Measurements from ENCODE around the gene SLC9B1.

SLC9B1 gene, protein sequence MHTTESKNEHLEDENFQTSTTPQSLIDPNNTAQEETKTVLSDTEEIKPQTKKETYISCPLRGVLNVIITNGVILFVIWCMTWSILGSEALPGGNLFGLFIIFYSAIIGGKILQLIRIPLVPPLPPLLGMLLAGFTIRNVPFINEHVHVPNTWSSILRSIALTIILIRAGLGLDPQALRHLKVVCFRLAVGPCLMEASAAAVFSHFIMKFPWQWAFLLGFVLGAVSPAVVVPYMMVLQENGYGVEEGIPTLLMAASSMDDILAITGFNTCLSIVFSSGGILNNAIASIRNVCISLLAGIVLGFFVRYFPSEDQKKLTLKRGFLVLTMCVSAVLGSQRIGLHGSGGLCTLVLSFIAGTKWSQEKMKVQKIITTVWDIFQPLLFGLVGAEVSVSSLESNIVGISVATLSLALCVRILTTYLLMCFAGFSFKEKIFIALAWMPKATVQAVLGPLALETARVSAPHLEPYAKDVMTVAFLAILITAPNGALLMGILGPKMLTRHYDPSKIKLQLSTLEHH

DNA sequence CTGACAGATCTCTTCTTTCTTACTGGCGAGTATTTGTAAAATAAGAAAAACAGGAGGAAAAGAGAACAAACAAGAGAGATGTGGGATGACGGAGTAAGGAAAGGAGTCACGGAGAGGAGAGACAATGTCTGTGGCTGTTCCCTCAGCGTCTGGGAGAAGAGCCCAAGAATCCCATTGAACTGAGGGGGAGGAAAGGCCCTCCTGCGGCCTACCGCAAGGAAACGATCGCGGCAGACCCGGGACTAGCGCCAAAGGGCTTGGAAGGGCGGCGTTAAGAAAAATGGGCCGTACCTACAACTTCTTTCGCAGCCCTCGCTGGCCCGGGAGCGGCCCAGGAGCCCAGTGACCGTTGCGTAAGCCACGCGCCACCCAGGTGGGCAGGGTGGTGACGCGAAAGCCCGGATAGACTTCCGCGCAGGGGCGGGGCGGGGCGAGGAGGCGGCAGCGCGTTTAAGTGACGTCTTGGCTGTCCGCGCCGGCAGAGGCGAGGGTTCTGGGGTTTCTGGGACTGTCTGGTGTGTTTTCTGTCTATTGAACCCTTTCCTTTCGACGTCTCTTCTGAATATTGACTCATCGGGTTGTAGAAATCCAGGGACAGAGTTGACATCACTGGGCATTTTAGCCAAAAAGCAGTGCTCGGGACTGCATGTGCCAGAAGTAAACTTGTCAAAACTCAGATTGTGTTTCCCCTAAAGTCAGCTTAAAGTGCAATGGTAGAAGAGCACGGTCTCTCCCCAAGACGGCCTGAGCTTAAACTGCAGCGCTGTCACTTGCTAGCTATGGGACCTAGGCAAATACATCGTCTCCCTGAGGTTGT, at the start of gene SLC9B1:
Gene SLC9B1, minus strand, starts transcription at position 398 of the 817 bp plus-strand sequence. CDS start 27,994 bp downstream, outside the sequence.
- DNase-seq (ENCODE audit: low spot score) = peak; percentile 93

DNA sequence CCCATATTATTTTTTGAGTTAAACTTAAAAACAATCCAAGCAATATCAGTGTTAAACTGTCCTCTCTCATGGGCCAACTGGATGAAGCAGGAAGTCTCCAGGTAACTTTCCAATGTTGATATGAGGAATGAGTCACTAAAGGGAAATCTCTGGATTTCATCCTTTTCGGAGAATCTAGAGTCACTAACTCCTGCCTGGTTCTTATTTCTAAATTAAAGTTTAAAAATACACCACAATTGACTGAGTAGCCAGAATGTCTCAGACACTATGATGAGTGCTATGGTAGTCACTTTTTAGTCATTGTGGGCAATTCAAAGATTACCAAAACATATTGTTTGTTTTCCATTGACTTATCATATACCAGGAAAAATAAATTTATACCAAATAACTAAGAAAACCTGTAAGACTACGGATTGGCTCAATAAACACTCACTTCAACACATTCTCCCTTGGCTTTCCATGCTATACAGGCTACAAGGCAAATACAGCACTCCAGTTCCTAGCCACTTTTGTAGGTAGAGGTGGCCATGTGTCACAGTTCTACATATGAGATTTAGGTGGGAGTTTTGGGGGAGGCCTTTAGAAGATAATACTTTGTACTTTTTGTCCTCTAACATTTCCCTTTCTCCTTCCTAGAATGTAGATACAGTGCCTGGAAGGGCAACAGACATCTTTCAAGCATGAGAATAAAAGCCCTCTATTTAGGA, 48.5 kb upstream of the SLC9B1 start:
- DNase-seq (ENCODE audit: low spot score) = no peak

DNA sequence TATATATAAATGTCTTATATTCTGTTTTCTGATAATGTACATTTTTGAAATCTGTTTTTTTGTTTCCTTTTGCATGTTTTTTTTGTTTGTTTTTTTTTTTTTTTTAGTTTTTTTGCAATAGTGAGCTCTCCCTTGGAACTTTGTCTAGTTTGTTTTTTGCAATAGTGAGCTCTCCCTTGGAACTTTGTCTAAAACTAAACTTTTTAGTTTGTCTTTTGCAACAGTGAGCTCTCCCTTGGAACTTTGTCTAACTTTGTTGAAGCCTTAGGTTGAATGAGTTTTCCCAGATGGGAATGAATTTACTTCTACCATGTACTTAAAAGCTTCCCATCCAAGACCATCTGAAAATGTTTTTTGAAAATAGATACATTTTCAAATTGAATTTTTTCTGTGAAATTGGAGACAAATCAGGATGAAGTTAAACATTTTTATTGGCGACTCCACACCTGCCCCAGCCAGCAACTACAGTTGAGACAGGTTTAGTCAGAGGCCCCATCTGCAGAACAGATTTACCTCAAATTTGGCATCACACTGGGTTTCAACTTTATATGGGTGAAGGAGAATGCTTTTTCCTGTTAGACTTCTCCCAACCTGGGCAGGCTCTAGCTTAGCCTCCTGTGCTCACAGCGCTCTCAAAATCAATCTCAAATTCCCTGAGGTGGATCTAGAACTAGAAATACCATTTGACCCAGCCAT, 41.1 kb upstream of the SLC9B1 start:
- no peak for DNase-seq (ENCODE audit: low spot score)

DNA sequence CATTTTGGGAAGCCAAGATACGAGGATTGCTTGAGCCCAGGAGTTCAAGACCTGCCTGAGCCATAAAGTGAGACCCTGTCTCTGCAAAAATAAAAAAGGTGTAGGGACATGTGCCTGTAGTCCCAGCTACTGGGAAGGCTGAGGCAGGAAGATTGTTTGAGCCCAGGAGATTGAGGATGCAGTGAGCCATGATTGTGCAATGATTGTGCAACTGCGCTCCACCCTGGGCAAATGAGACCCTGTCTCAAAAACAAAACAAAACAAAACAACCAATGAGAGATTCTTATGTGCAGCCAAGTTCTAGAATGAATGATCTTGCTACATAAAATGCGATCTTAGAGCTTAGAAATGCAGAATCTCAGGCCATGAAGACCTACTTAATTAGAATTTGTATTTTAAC, 34.5 kb upstream of the SLC9B1 start:
- DNase-seq (ENCODE audit: low spot score) = no peak

DNA sequence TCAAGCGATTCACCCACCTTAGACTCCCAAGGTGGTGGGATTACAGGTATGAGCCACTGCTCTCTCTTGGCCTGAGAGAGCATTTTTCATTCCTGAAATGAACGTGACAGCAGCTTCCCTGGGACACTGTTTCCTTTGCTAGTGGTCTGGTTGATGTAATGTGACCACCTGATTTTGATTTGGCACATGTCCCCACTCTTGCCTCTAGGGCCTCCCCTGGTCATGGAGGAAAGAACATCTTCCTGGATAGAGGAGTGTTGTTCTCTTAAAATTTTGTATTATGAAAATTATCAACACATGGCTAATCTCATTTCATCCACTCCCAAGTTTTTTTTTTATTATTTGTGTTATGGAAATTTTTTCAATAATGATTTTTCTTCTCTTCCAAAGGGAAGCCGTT, 33.3 kb upstream of the SLC9B1 start:
- DNase-seq (ENCODE audit: low spot score) = no peak

DNA sequence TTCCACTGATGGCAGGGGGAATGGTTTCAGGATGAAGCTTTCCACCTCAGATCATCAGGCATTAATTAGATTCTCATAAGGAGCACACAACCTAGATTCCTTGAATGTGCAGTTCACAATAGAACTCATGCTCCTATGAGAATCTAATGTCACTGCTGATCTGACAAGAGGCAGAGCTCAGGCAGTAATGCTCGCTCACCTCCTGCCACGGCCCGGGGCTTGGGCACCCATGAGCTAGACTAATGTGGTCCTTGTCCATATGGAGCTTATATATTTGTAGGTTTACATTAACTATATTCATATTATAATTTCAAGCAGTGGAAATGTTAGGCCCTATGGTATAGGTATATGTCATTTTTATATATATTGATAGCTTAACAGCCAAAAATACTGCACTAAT, 32.6 kb upstream of the SLC9B1 start:
- DNase-seq (ENCODE audit: low spot score) = no peak

DNA sequence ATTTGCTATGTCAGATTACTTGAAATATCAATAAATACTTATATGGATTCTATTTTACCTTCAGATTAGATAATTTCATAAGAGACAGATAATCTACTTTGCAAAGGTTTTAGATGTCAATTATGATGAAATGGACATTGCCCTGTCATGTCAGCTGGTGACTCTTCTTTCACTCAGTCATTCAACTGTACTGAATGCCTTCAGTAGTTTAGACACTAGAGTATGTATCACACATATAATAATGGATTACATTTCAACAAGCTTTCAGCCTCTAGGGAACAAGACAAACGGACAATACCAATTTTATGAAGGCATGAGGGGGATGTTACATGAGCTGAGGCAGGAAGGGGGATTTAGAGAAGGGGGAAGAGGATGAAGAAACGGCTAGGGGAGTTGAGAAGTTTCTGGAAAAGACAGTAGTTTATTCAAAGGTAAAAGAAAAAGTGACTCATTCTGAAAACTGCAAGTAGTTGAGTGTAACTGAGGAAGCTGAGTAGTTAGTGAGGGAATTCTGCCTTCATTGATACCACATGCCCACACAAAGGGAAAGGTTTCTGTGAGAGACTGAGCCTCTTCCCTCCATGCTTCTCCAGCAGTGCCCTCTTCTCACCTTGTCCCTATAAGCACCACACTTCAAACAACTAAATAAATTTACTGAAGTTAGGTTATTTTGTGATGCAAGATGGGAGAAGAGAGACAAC, 31.4 kb upstream of the SLC9B1 start:
- DNase-seq (ENCODE audit: low spot score) = no peak

DNA sequence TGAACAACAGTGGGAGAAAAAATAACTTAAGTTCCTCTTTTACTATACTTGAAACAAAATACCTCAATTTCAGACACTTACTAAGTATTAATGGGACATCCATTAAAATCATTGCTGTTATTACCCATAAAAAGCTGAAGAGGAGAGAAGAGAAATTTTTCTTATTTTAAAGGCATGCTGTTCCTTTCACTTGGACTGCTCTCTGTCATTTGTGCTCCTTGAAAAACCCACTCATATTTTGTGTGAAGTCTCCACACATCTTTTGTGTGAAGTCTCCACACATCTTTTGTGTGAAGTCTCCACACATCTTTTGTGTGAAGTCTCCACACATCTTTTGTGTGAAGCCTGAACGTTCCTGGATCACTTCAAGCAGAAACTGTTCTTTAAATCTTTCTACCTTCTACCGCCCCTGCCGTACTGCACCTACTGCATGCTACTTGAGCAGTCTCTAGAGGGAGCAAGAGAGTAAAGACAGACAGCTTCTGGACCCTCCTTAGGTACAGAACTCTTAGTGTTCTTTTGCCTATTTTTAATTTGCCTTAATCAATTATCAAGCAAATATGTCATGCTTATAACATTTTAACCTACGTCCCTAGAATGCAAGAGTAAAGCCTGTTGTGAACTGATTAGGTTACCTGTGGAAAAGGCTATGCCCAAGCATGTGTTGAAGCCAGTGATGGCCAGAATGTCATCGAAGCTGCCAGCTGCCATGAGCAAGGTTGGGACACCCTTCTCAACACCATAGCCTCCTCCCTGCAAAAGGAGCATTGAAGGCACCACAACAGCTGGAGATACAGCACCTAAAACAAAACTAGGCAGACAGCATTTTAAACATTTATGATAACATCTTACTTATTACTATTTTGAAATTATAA, 27.1 kb upstream of the SLC9B1 start:
- peak; percentile 56 for DNase-seq (ENCODE audit: low spot score)

DNA sequence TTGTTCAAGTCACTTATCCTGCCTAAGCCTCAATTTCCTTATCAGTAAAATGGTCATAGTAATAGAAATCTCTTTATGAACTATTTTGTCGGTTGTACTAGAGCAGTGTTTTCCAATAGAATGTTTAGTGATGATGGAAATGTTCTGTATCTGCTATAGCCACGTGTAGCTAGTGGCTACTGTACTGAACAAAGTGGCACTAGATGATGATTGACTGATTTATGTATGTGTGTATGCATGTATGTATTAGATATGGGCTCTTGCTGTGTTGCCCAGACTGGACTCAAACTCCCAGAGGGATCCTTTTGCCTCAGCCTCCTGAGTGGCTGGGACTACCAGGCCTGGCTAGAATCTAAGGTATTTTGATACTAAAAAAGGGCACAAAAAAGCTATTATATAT, 24.7 kb upstream of the SLC9B1 start:
- DNase-seq (ENCODE audit: low spot score) = no peak

DNA sequence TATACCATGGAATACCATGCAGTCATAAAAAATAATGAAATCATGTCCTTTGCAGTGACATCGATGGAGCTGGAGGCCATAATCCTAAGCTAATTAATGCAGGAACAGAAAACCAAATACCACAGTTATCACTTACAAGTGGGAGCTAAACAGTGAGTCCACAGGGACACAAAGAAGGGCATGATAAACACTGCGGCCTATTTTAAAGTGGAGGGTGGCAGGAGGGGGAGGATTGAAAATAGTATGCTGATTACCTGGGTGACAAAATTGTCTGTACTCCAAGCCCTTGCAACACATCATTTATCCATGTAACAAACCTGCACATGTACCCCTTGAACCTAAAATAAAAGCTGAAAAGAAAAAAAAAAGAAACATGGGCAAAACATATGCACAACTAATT, 16.7 kb upstream of the SLC9B1 start:
- DNase-seq (ENCODE audit: low spot score) = no peak

DNA sequence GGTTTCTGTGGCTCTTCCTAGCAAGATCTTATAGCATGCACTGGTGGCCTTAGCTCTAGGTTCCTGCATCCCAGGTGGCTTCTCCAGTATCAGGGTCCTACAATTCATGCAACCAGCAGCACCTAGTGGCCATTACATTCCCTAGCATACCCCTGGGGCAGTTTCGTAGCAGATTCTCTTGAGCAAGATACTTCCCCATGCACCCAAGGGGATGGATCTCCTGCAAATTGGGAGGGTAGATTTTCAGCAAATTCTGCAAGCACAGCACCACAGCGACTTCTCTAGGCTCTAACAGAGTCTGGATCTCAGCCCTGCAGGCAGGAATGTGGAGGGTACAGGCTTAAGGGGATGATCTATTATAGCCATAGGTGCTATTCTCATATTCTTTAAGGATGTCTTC, 13.1 kb upstream of the SLC9B1 start:
- peak; percentile 21 for DNase-seq (ENCODE audit: low spot score)

DNA sequence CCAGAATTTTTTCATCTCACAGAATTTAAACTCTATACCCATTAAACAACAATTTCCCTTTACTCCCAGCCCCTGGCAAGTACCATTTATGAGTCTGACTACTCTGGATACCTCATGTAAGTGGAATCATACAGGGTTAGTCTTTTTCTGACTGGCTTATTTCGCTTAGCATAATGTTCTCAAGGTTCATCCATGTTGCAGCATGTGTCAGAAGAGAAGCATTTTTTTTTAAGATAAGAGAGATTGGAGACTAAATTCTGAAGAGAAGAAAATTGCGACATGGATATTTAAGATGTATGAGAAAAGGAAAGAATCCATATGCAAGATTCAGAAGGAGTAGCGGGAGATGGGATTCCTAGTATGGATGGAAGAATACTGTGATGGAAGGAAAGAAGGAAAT, 11.3 kb upstream of the SLC9B1 start:
- DNase-seq (ENCODE audit: low spot score) = no peak

DNA sequence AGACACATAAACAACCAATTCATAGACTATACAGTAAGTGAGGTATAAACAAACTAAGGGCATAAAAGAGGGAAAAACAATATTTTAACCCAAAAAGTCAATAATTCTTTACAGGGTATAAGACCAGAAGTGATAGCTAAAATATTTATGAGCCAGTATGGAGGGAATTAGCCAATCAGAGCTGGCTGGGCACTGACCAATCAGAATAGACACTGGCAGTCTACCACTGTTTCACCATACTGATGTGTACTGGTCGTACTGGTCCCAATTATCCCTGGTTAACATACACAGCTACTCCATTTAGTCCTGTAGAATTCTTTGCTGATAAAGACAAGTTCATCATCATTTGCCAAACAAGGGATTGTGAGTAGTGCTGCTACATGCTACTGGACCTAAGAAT, 9.8 kb upstream of the SLC9B1 start:
- DNase-seq (ENCODE audit: low spot score) = no peak

DNA sequence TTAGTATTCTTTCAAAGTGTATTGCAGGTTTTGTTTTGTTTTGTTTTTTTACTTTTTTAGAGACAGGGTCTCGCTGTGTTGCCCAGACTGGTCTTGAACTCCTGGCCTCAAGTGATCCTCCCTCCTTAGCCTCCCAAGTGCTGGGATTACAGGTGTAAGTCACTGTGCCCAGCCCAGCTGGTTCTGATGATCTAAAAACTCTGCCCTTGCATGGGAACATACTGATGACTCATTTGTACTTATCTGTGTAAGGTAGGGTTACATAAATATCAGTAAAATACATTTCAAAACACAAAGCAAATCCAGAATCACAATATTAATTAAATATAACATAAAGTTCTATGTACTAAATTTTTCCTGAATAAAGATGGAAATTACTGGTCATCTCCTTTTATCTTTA, 7.4 kb upstream of the SLC9B1 start:
- DNase-seq (ENCODE audit: low spot score) = no peak

DNA sequence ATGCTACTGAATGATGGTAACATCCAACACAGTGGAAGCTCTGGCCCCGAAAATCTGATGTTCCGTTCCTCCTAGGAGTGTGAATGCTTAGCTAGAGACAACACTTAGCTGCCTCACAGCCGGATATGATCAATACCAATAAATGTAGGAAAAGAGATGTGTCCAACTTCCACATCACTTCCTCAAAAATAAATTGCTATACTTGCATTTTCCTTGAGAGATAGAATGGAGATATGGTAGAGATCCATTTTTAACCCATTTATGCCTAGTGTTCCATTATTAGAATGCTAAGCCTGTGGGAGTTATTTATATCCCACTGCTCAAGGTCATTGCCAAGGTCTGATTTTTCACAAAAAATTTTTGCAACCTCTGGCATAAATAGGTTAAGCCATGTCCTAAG, 5.5 kb upstream of the SLC9B1 start:
- DNase-seq (ENCODE audit: low spot score) = no peak

DNA sequence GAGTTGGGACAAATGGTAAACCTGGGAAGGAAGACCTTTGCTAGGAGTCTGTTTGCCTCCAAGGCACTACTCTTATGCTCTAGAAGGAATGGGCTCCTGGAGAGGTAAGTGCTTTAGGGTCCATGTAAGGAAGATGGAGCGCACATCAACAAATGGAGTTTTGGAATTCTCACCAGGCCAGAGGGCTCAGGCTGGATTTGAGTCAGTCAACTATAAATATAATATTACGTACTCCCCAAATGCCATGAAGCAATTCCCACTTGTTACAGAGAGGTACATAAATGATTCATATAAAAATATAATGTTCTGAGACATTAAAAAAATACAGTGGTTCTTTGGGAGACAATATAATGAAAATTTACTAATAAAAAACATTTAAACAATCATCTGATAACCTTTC, 1.6 kb upstream of the SLC9B1 start:
- DNase-seq (ENCODE audit: low spot score) = no peak

DNA sequence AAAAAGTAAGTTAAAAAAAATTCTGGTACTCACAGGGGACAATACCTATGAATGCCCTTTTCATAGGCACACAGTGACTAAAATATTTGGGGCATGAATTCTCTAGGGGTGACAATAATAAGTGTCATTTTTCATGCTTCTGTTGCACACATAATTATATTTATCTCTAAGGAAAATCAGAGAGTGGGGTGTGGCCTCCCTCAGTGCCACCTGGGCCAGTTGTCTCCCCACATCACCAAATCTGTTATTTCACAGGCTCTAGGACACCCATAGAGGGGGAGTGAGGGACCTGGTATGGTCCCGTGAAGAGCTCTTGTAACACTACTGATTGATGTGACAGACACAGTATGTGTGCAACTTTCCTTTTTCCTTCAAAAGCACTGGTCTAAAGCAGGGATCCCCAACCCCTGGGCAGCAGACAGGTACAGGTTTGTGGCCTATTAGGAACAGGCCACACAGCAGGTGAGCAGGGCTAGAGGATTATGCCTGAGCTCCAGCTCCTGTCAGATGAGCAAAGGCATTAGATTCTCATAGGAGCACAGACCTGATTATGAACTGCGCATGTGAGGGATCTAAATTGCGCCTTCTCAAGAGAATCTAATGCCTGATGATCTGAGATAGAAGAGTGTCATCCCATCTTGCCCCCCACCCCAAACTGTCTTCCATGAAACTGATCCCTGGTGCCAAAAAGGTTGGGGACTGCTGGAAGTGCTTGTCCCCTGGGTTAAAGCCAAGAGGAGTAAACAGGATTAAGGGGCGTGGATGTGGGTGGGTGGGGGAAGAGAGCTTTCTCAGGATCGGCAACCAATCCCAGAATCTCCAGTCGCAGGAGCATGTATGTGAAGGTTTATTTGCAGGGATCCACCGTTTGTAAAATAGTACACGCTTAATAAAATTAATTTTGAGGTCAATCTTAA, 856 bp downstream of the SLC9B1 start:
- peak; percentile 31 for DNase-seq (ENCODE audit: low spot score)

DNA sequence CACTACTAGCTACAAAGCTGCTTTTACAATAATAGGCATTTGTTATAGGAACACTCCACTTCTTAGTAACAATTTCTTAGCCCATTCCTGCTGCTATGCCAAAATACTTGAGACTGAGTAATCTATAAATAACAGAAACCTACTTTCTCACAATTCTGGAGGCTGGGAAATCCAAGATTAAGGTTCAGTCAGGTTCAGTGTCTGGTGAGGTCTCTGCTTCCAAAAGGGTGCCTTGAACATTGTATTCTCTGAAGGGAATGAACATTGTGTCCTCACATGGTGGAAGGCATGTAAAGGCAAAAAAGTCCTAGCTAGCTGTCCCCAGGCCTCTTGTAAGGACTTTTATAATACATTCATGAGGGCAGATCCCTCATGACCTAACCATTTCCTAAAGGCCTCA, 7.0 kb downstream of the SLC9B1 start:
- DNase-seq (ENCODE audit: low spot score) = no peak

DNA sequence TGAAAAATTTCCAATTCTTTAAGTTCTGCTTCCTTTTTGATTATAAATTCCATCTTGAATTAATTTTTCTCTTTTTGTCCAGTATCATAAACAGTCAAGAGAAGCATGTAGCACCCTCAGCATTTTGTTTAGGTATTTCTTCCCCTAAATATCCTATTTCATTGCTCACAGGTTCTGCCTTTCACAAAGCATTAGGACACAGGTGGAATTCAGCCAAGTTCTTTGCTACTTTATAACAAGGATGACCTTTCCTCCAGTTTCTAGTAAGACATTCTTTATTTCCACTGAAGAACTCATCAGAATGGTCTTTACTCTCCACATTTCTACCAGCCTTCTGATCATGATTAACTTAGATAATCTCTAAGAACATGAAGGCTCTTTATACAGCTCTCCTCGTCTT, 7.4 kb downstream of the SLC9B1 start:
- DNase-seq (ENCODE audit: low spot score) = peak; percentile 4
